IPS-18c (cell line): ENCODE data around the gene PADI2.
"Not testable (repeated sequence)": the region's sequence is repeated elsewhere in the genome, so short reads cannot be mapped to it uniquely, and the experiment has no call there.

Source experiments
- H3K4me3 ChIP-seq: 2 replicates; pipeline ENCODE4 v1.7.0; 2013; ENCODE audit warnings: low read depth, mild to moderate bottlenecking, low read length, moderate library complexity; ENCODE audit not compliant: insufficient read depth
- H3K9me3 ChIP-seq: one replicate; pipeline ENCODE4 v1.6.1; 2013; ENCODE audit warnings: mild to moderate bottlenecking, low read length, moderate library complexity; ENCODE audit not compliant: control insufficient read depth, insufficient read depth

The PADI2 gene

DNA sequence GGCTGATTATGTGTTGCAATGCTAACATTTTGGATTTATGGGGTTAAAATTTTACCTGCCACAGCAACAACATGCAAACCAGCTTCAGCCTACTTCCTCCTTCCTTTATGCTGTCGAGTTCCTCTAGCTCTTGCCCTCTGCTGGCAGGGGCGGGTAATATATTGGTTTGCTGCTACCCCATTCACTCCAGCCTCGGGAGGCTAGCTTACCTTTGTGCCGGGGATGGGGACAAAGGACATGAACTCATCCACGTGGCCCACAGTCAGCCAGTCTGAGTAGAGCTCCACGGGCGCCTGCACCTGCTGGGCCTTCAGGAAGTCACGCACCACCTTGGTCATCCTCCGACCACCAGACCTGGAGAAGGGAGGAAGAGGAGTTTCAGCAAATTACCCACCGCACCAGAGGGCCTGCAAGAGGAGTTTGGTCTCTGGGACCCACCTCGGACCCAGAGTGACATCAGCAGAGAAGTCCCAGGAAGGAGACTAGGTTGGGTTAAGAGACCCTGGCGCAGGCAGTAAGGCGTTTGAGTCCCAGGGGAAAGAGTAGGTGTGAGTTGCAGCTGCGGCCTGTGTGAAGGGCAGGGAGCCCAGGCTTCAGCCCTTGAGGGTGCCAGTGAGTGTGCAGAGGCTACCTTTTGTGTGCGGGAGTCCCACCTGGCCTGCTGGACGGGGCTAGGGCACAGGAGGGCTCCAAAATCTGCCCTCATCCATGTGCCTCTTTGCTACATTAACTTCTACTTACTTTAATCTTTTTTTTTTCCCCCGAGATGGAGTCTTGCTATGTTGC lies 43.6 kb downstream of the PADI2 start:
- Histone ChIP-seq H3K9me3 (no peaks in the 10 kb centered on the region), H3K4me3 (no peak overlapping the region)

DNA sequence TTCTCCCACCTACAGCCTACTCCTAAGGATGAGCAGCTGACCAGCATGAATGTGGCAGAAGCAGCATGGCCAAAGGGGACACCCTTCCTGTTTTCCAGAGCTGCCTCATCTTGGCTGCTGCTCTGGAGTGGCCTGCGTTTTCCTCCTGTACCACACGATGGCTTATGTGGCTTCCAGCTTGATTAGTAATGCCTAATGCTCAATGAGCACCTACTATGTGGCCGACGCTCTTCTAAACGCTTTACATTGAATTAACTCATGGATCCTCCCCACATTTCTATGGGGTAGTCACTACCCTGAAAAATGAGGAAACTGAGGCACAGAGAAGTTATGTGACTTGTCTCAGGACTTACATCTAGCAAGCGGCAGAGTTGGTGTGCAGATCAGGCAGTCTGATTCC lies 47.5 kb downstream of the PADI2 start:
- peaks cover 2% of the 10 kb centered on the region for H3K9me3 ChIP-seq
- no peak overlapping the region for H3K4me3 ChIP-seq

DNA sequence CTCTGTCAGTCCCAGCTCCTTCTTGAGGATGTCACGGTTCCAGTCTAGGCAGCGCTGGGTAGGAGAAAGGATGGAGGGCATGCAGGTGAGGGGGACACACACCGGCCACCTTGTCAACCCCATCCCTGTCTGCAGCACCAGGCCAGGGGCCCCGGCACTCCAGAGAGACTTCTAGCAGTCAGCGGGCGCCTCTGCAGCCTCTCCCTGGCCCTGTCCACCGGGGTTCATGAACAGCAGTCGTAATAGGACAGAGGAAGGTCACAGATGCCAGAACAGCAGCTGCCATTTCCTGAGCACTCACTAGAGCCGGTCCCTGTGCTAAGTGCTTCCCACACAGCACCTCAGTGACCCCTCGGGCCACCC lies 49.1 kb downstream of the PADI2 start:
- Histone ChIP-seq H3K4me3 (no peak overlapping the region), H3K9me3 (peaks cover 4% of the 10 kb centered on the region)

GRCh38 chr1:17069452-17070162 lies 49.6 kb downstream of the PADI2 start:
- H3K4me3 ChIP-seq = no peak overlapping the region

GRCh38 chr1:17068789-17069188 lies 50.5 kb downstream of the PADI2 start:
- Histone ChIP-seq H3K9me3 (peaks cover 4% of the 10 kb centered on the region), H3K4me3 (no peak overlapping the region)

More at GRCh38 chr1:17069452-17070162, 49.6 kb downstream of the PADI2 start:
- H3K9me3 ChIP-seq = peaks cover 4% of the 10 kb centered on the region

DNA sequence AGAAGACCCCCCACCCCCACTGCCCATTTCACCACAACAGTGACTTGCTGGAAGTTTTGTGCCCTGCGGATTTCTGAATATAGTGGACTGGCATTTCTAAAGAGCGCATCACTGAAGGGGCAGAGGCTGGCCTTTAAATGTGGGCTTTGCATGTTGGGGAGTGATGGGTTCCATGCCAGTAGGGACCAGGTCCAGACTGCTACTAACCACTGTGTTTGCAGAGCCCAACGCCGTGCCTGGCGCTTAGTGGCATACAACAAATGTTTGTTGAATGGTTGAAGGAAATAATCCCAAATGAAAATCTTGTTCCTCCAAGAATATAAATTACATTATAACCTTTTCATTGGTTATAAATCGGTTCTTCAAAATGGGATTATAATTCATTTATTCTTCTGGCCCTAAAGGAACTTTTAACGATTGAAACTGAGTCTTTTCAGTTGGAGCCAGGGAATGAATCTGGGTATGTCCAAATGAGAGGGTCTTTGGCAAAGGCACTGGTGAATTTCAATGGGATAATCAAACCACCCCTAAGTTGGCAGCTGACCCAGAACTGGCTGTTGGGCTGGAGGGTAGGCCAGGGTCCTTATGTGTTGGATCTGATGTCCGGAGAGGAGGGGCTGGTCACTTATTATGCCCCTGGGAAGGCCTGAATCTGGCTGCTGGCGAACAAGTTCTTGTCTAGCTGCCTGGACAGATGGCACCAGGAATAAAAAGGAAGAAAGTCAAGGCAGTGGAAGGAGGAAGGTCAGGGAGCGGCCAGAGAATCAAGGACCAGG lies 51.6 kb downstream of the PADI2 start:
- no peak overlapping the region for H3K4me3 ChIP-seq
- H3K9me3 ChIP-seq = peaks cover 4% of the 10 kb centered on the region

DNA sequence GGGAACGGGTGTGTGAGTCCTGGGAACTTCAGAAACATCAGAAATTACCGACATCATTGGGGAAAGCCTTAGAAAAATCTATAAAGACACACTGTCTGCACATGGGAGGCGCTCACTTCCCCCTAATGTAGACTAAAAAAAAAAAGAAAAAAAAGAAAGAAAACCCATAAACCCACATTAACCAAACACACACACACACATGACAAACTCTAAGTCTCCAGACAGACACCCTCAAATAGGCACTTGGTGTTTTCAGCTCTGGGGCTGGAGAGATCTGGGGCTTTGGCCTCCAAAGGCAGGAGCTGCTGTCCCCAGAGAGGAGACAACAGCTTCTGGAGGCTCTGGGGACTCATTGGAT lies 52.2 kb downstream of the PADI2 start:
- Histone ChIP-seq H3K9me3 (peaks cover 4% of the 10 kb centered on the region), H3K4me3 (no peak overlapping the region)

DNA sequence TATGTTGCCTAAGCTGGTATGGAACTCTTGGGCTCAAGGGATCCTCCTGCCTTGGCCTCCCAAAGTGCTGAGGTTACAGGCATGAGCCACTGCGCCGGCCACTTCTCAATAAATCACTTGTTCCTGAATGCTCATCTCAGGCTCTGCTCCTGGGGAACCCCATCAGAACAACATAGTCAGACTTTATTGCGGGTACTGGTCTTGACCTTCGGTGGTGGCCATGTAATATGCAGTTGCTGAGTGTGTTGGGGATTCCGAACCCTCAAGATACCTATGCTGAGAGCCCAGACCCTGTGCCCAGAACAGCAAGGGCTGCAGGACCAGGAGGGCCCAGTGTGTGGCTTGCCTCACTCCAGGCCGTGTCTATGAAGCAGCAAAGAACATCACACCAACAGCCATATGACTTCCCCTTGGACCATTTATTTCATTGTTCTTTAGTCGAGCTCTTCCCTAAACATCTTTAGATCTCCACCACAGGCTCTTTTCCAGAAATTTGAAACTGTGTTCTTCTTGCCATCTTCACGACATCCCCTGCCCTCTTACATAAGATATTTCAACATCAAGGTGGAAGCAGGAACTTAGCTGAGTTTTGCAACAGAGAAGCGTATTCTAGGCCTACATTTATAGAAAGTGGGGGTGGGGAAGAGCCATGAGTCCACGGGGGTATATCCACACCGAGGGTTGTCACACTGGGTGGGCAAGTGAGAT lies 52.7 kb downstream of the PADI2 start:
- H3K9me3 ChIP-seq = peaks cover 4% of the 10 kb centered on the region
- no peak overlapping the region for H3K4me3 ChIP-seq

GRCh38 chr1:17065666-17066065 lies 53.6 kb downstream of the PADI2 start:
- Histone ChIP-seq H3K9me3 (peaks cover 4% of the 10 kb centered on the region), H3K4me3 (no peak overlapping the region)

- not testable (repeated sequence) for H3K9me3 ChIP-seq, H3K4me3 ChIP-seq
Observed at GRCh38 chr1:17062751-17063150, 56.5 kb downstream of the PADI2 start.

DNA sequence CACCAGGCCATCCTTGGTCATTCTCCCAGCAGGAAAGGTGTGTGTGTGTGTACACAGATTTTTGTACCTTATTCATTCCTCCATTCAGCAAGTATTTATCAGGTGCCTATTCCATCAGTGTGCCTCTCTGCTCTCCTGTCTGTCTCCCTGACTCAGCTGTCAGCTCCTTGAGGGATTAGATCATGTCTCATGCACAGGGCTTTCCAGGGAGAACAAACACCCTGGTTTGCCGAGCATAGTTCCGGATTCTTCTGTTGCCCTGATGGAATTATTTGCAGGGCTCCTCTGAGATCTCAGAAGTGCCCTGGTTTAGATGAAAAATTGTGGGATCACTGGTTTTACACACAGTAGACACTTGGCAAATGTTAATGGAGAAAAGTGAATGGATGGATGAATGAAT lies 57.4 kb downstream of the PADI2 start:
- Histone ChIP-seq H3K4me3 (no peak overlapping the region), H3K9me3 (peaks cover 3% of the 10 kb centered on the region)

DNA sequence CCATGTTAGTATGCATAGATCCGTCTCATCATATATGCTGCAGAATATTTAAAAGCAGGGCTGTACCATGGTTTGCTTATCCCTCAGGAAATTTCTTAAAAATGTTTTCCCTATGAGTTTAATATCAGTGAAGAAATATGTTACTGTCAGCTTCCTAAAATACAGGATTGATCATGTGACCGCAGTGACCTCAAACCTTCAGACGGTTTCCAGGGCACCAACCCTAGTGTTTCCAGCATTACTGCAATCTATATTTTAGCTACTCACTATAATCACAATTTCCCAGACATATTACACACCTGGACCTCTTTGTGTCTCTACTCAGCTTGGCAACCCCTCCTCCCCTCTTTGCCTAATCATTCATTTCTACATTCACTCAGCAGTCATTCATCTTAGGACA lies 57.8 kb downstream of the PADI2 start:
- no peak overlapping the region for H3K4me3 ChIP-seq
- peaks cover 2% of the 10 kb centered on the region for H3K9me3 ChIP-seq

DNA sequence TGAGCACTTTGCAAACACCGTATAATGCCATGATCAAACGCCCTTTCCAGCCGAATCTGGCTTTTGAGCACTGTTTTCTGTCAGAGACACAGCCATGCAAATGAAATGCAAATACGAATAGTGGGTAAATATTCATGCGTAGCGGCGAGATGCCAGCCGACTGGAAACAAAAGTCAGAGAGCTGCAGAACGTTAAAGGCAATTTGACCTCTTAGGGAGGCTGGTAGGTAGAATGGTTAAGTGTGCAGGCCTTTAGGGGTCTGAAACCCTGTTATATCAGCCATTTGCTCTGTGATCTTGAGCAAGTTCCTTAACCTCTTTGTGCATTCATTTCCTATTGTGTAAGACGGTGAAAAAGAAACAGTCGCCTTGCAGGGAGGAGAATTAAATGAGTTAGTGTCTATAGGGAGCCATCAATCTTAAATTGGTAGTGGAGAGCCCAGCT lies 58.9 kb downstream of the PADI2 start:
- no peak overlapping the region for H3K4me3 ChIP-seq
- peaks cover 2% of the 10 kb centered on the region for H3K9me3 ChIP-seq

DNA sequence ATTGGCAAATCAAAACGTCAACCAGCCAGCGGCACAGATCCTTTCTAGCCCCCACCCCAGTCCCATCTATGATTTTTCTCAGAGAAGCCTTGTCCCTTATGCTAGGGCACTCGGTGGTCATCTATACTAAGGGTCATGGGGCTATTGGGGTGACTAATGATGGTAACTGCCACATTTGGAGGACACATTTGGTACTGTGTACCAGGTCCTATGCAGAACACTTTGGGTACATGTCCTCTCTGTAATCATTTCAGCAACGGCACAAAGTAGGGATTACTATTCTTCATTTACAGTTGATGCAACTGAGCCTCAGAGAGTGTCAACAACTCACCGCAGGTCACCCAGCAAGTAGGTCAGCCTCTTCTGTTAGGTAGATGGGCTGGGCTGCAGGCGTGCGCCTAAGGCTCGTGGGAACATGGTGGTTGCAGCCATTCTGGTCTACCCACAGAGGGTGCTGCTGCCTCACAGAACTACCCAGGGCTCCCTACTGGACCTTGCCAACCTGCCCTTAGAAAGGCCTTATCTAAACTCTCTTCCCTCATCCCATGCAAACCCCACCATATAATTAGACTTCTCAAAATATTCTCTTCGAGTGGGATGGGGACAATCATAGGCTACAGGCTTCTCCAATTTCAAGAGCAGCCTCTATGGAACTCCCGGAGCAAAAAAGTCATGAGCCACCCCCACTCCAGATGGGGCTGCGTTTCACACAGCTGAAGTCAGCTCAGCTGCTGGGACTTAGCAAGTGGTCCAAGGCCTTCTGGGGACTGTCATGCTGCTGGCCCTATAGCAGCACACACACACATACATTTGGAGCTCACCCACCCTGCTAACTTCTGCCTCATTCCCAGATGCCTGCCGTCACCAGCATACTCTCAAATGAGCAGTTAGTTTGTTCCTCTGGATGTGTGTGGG lies 59.6 kb downstream of the PADI2 start:
- no peak overlapping the region for H3K4me3 ChIP-seq
- H3K9me3 ChIP-seq = no peaks in the 10 kb centered on the region

DNA sequence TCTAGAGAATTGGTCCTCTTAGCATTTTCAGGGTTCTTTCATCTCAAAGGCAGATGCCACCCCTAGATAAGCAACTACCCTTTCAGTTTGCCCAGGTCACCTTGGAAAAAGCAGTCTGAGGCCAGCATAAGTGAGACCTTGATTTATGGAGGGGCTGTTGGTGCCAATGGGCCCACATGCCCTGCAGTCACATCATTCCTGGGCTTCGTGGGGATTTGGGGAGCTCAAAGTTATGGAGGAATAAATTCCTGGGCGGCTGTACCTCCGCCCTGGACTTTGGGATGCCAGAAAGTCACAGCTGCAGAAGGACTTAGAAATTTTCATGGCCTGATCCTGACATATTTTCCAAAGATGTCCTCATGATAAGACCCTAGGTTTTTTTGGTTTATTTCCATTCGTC lies 62.7 kb downstream of the PADI2 start:
- Histone ChIP-seq H3K4me3 (no peak overlapping the region), H3K9me3 (no peaks in the 10 kb centered on the region)

DNA sequence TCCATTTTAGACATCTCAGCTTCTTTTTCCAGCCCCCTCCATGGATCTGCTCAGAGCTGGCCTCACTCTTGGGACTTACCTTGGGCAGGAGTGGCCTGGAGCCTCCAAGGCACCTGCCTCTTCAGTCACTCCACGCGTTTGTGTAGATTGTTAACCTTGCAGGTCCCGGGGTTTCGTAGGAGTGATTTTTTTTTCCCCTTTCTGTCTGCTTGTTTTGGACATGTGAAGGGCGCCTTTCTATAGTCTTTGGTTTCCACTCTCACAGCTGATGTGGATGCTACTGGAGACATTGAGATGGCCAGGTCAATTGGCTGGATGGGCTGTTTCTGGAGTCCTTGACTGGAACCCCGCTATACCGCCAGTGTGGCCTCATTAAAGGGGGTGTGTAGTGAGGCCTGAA lies 63.5 kb downstream of the PADI2 start:
- Histone ChIP-seq H3K4me3 (no peak overlapping the region), H3K9me3 (no peaks in the 10 kb centered on the region)
